Calu3 (cell line): ENCODE measurements around the gene HEXA. TPM values are rescaled to one million over a fixed set of nuclear protein-coding genes. Genes with fewer than 3 reads are reported as not detected.

Experiments
- BruUV-seq: library from RNA; stranded (reverse); fragments of 400-500 nt; replicated peaks from 2 replicates; lab custom pipeline; 2021; lab: Mats Ljungman, UMichigan
- CTCF ChIA-PET: fragments of 300-600 bp; sonication (Branson Sonifier 250); formaldehyde crosslinking; loops from one replicate; lab custom pipeline; 2022; ENCODE audit warnings: antibody characterized with exemption; lab: Charles Lee
- DNase-seq: peaks from one replicate; pipeline ENCODE4 v3.0.0; 2022
- H3K27ac Mint-ChIP-seq: one replicate; pipeline ENCODE4 v1.8.0; 2022; ENCODE audit warnings: mixed read lengths; ENCODE audit not compliant: unreplicated experiment
- H3K27me3 Mint-ChIP-seq: one replicate; pipeline ENCODE4 v1.8.0; 2022; ENCODE audit warnings: mixed read lengths; ENCODE audit not compliant: unreplicated experiment
- H3K36me3 Mint-ChIP-seq: one replicate; pipeline ENCODE4 v1.8.0; 2022; ENCODE audit warnings: mild to moderate bottlenecking, moderate library complexity, mixed read lengths; ENCODE audit not compliant: insufficient read depth, unreplicated experiment
- H3K4me1 Mint-ChIP-seq: one replicate; pipeline ENCODE4 v1.8.0; 2022; ENCODE audit warnings: mild to moderate bottlenecking, low read depth, mixed read lengths; ENCODE audit not compliant: unreplicated experiment
- H3K4me3 Mint-ChIP-seq: one replicate; pipeline ENCODE4 v1.8.0; 2022; ENCODE audit warnings: mild to moderate bottlenecking, low read depth, moderate library complexity, mixed read lengths; ENCODE audit not compliant: unreplicated experiment
- H3K9me3 Mint-ChIP-seq: one replicate; pipeline ENCODE4 v1.8.0; 2022; ENCODE audit warnings: low read depth, mixed read lengths; ENCODE audit not compliant: unreplicated experiment
- CTCF ChIP-seq: fragments of 200-600 bp; IDR thresholded peaks from one replicate; pipeline ENCODE4 v1.8.0; 2022; ENCODE audit warnings: antibody characterized with exemption; ENCODE audit not compliant: unreplicated experiment
- intact Hi-C: fragments of 100-400 bp; cut with micrococcal nuclease; formaldehyde crosslinking; loops from one replicate; pipeline ENCODE4 v1.10.0; 2022; ENCODE audit not compliant: unreplicated experiment
- total RNA-seq: library from RNA; stranded (reverse); gene quantifications from 2 replicates; pipeline ENCODE4 v1.2.3, GENCODE V29; 2022

HEXA gene
- total RNA-seq, 1 experiment from 2014 or later: 129 TPM

GRCh38 chr15:72365844-72366243 is 10.0 kb downstream of the HEXA start:
- no peak overlapping the region for H3K4me3 Mint-ChIP-seq
- H3K4me1 Mint-ChIP-seq: peaks cover 9% of the 10 kb centered on the region
- no TSS peak for BruUV-seq
- CTCF ChIA-PET: no interaction called here
- no peaks in the 10 kb centered on the region for H3K27me3 Mint-ChIP-seq
- no peaks in the 10 kb centered on the region for H3K9me3 Mint-ChIP-seq
- H3K36me3 Mint-ChIP-seq: no peaks in the 10 kb centered on the region
- intact Hi-C loops: no loop called here
- no peak for DNase-seq
- no peak overlapping the region for H3K27ac Mint-ChIP-seq
- no peak for TF ChIP-seq CTCF

- Mint-ChIP-seq H3K9me3 (no peaks in the 10 kb centered on the region), H3K27me3 (no peaks in the 10 kb centered on the region), H3K27ac (no peak overlapping the region), H3K36me3 (no peaks in the 10 kb centered on the region), H3K4me3 (no peak overlapping the region), H3K4me1 (peaks cover 8% of the 10 kb centered on the region)
- no peak for DNase-seq
- TF ChIP-seq CTCF: no peak
- no TSS peak for BruUV-seq
- CTCF ChIA-PET: interaction anchor here (1.2 kb wide), 1 partner anchor 11 kb away, joined by 4 read pairs; no protein-coding TSS in a partner anchor
- intact Hi-C loops: no loop called here
Observed at GRCh38 chr15:72361176-72361575, 14.6 kb downstream of the HEXA start.

GRCh38 chr15:72358650-72359171 is 17.1 kb downstream of the HEXA start:
- DNase-seq: no peak
- H3K27me3 Mint-ChIP-seq: no peaks in the 10 kb centered on the region
- no TSS peak for BruUV-seq
- no peaks in the 10 kb centered on the region for H3K9me3 Mint-ChIP-seq
- CTCF ChIA-PET: interaction anchor here (0.7 kb wide), 1 partner anchor 21 kb away, joined by 4 read pairs; no protein-coding TSS in a partner anchor
- H3K27ac Mint-ChIP-seq: no peak overlapping the region
- H3K36me3 Mint-ChIP-seq: no peaks in the 10 kb centered on the region
- peaks cover 2% of the 10 kb centered on the region for H3K4me1 Mint-ChIP-seq
- intact Hi-C loops: no loop called here
- TF ChIP-seq CTCF: no peak
- H3K4me3 Mint-ChIP-seq: no peak overlapping the region

DNA sequence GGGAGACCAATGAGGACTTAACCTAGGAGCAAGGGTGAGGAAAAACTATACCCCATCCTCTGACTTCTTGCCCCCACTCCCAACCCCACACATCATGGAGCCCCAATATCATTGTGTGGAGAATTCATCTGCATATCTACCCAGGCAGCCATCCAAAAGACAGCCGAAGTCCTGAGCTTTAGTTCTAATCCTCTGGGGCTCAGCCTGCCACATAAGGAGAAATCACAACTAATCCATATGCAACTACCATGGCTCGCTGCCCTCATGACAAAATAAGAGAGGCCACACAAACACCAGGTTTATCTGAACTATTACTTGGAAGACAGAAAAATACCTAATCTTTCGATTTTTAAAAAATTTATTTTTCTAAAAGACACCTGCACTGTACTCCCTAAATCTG is 17.7 kb downstream of the HEXA start:
- no peak for DNase-seq
- H3K27me3 Mint-ChIP-seq: no peaks in the 10 kb centered on the region
- CTCF ChIA-PET: no interaction called here
- TF ChIP-seq CTCF: no peak
- H3K4me1 Mint-ChIP-seq: peaks cover 8% of the 10 kb centered on the region
- H3K9me3 Mint-ChIP-seq: no peaks in the 10 kb centered on the region
- no TSS peak for BruUV-seq
- intact Hi-C loops: no loop called here
- peaks cover 4% of the 10 kb centered on the region for H3K36me3 Mint-ChIP-seq
- no peak overlapping the region for H3K27ac Mint-ChIP-seq
- no peak overlapping the region for H3K4me3 Mint-ChIP-seq
